ENCODE results near the gene CD7.

CD7 gene

GRCh38 chr17:82346342-82347300 is 29.2 kb upstream of the CD7 start:
- DNase-seq = no peak

- no peak for DNase-seq
Measured at GRCh38 chr17:82345151-82345976, 28.0 kb upstream of the CD7 start.

DNA sequence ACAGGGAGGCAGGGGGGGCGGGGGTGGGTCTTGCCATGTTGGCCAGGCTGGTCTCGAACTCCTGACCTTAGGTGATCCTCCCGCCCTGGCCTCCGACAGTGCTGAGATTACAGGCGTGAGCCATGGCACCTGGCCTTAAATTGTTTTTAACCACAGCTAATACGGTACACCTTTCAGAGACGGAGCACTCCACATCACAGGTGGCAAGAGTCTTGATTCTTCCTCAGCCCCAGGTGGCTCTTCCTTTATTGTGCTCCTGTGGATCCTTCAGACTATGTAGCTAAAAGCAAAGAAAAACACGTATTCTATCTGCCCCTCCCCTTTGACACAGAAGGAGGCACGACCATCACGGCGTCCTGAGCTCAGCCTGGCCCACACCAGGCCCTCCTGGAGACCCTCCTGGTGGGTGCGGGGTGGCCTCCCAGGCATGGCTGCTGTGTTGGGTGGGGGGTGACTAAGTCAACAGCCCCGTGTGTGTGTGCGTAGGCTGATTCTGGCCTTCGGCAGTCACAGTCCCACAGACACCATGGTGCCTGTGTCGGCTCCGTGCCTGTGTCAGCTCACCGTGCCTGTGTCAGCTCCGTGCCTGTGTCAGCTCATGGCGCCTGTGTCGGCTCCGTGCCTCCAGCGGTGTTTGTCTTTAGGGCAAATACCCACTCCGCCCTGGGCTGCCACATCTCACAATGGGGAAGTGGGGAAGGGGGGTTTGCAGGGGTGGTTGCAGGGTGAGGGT is 26.9 kb upstream of the CD7 start:
- no peak for DNase-seq

- no peak for DNase-seq
Measured at GRCh38 chr17:82343560-82343959, 26.2 kb upstream of the CD7 start.

DNA sequence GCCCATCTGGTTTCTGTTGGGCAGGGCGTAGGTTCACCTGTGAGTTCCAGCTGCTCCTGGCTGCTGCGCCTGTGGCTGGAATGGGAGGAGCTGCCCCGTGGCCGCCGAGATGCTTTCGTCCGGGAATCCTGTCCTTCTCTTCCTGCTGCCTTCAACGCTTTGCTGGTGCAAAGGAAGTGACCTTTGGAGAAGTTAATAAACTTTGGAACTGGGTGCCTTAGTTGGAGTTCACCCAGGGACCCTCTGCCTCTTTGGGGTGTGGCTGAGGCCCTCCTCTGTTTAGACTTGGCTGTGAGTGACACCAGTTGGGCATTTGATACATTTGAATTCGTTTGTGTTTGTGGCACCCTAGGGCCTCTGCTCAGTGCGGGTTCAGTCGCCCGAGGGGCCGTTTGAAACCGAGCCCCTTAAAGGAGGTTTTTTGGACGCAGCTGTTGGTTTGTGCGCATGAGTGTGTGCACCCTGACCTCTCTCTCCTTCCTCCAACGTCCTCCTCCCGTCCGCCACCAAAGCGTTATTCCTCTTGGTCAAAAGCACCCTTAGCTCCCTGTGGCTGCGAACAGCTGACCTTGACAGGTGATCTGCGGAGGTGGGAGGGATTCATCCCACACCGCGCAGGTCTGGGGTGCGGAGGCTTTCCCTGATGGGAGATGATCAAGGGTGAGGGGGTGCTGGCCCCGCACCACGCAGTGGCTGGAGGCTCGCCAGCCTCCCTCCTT is 25.1 kb upstream of the CD7 start:
- no peak for DNase-seq

GRCh38 chr17:82339634-82340580 is 22.5 kb upstream of the CD7 start:
- DNase-seq = no peak

- DNase-seq = no peak
Measured at GRCh38 chr17:82338858-82339633, 21.6 kb upstream of the CD7 start.

- no peak for DNase-seq
Measured at GRCh38 chr17:82334622-82335394, 17.4 kb upstream of the CD7 start.

- no peak for DNase-seq
Measured at GRCh38 chr17:82334204-82334621, 16.8 kb upstream of the CD7 start.

GRCh38 chr17:82333279-82334171 is 16.1 kb upstream of the CD7 start, which contains the start of gene SECTM1:
Gene SECTM1 (minus strand): TSS chr17:82333766. CDS start chr17:82327240, 6,526 bp downstream.
- no peak for DNase-seq

DNA sequence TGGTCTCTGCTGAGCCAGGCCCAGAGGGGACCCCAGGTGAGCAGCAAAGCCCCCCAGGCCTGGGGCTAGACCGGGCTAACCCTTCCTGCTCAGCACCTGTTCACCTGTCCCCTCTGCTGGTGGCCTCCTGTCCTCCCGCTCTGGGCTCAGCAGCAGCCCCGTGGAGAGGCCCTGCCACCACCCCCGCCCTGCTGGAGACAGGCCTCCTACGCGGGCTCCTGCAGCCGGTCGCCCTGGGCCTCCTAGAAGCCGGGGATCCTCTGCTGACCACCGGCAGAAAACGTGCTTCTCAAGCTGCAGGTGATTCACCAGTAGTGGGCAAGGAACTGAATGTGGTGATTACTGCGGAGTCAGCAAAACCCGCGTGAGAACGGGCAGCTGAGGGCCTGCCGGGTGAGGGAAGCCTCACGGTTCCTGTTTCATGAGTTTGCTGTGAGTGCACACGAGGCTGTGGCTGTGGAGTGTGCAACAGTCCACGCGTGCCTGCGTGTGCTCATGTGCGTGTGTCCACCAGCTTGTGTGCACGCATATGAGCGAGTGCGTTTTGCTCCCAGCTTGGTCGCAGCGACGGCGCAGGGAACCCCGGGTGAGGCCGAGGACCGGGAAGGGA is 15.4 kb upstream of the CD7 start:
- no peak for DNase-seq

- DNase-seq = no peak
Measured at GRCh38 chr17:82331345-82331939, 14.0 kb upstream of the CD7 start.

GRCh38 chr17:82330322-82331239 is 13.2 kb upstream of the CD7 start:
- no peak for DNase-seq

GRCh38 chr17:82329683-82330321 is 12.4 kb upstream of the CD7 start:
- no peak for DNase-seq

DNA sequence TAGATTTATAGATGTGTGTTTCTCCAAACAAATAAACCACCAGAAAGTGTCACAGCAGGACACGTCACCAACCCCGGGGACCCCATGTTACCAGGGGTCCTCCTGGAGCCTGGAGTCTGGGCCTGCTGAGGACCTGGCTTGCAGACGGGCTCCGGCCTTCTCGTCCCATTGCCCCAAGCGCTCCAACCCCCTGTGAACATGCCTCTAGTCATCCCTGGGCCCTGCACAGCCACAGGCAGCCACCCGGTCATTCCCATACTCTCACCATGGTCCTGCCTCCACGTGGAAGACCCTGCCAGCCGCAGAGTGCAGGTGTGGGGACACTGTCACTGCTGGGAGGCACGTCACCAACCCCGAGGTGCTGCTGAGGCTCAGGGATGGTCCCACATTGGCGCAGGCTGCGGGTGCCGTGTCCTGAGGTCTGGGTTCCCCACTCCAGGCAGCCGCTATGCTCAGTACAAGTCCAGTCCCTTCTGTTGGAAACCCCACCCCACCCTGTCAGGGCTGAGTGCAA is 11.6 kb upstream of the CD7 start:
- no peak for DNase-seq
